NCI-H2081 treated with DMSO at 0.1 percent for 48 hours (cell line): ENCODE results near the gene TMPRSS2.

Source experiments
- DNase-seq: peaks from one replicate; lab custom pipeline; 2025; lab: John Stamatoyannopoulos, UW

TMPRSS2 gene

DNA sequence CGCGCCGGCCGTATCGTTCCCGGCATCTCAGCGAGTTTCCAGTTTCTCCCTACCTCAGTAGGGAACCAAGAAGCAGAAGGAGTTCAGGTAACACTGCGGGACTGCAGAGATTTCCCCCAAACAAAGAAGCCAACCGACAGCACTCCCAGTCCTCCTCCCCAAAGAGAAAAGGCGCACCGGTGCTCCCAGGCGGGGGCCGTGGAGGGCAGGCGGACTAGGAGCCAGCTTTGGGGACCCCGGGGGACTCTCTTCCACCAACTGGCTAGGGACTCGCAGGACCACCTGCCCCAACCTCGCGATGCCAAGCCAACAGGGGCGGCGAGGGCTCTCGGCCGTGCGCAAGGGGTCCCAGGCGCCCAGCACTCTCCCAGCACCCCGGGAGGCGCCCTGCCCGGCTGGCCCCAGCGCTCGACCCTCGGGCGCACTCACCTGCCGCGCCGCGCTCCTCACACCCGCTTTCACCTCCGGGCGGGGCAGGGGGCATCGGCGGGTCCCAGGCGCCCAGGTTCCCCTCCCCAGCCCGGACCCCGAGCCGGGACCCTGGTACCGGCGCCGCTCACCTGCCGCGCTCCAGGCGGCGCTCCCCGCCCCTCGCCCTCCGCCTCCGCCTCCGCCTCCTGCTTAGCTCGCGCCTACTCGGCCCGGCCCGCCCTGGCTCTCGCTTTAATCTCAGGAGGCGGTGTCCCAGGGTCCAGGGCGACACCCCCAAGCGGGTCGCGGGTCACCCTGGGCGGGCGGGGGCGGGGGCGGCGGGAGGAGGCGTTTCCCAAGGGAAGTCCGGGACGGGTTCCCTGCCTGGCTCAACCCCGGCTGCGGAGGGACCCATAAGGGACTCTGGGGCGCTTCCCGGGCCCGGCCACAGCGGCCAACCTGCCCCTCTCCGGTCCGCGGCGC is at the start of gene TMPRSS2:
Gene TMPRSS2 (minus strand): TSS at position 638 of the 894 bp plus-strand sequence. CDS start 10,025 bp downstream, outside the sequence.
- no peak for DNase-seq

- DNase-seq, result no peak
These were observed 47.1 kb upstream of the TMPRSS2 start for GRCh38 chr21:41555057-41555456.

DNA sequence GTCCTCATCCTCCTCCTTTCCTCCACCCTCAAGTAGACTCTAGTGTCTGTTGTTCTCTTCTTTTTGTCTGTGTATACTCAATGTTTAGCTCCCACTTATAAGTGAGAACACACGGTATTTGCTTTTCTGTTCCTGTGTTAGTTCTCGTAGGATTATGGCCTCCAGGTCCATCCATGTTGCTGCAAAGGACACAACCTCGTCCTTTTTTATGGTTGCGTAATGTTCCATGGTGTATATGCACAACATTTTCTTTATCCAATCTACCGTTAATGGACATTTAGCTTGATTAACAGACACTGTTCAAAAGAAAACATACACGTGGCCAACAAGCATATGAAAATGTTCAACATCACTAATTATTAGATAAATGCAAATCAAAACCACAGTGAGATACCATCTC is 44.3 kb upstream of the TMPRSS2 start:
- DNase-seq, result no peak

- DNase-seq, result no peak
These were observed 40.8 kb upstream of the TMPRSS2 start for GRCh38 chr21:41548781-41549180.

DNA sequence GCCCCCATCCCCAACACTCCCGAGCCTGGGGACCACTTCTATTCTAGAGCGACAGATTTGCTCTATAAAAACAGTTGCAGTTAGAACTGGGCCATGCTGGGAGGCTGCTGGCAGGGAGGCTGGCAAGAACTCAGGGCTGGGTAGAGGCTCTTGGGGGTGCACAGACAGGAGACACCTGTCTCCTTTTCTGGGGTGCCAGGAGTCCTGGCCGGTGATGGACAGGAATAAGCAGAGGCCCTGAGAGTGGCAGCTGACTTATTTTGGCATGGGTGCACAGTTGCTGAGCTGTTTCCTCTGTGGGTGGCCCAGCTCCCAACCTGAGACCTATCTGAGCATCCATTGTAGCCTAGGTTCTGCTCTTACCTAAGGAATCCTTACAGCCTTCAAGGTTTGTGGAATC is 39.2 kb upstream of the TMPRSS2 start:
- DNase-seq, result no peak

- no peak for DNase-seq
These were observed 37.8 kb upstream of the TMPRSS2 start for GRCh38 chr21:41545500-41546359.

DNA sequence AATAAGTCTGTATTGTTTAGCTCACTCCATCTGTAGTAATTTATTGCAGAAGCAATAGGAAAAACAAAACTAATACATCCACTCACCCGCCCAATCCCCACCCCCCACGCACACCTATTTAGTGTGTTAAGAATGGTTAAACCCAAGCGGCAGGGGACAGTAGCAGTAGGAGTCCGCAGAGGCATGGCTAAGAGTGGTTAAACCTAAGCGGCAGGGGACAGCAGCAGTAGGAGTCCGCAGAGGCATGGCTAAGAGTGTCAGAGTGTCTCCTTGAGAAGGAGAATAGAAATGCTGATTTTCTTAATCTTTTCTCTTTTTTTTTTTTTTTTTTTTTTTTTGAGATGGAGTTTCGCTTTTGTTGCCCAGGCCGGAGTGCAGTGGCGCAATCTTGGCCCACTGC is 34.8 kb upstream of the TMPRSS2 start:
- no peak for DNase-seq

DNA sequence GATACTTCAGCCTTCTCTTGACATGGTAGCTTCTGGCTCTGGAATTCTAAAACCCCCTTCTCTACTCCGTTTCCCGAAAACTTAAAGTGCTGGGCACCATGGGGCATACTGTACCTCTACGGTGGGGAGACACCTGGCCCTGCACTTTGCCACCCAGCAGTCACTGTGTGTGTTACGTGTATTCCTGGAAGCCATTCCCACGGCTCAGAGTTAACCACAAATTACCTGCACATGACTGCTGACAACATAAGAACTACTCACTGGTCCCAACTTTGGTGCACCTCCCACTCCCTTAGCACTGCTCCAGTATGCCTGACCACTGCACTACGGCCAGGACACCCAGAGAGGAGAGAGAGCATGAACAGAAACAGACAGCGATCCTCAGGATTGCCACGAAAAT is 29.4 kb upstream of the TMPRSS2 start:
- DNase-seq, result no peak

DNA sequence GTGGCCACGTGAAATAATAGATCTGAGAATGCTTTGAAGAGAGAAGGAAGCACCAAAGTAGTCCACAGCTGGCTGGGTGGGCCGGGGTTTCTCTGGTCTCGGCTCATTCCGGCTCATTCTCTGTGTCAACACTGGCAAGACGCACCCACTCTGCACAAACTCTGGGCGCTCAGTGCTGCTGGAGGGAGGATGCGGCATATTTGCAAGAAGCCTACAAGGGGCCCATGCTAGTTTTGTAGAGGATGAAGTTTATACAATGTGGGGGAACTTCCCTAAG is 28.8 kb upstream of the TMPRSS2 start:
- no peak for DNase-seq

GRCh38 chr21:41536076-41536826 is 28.3 kb upstream of the TMPRSS2 start:
- no peak for DNase-seq

- no peak for DNase-seq
These were observed 22.4 kb upstream of the TMPRSS2 start for GRCh38 chr21:41530366-41530765.

DNA sequence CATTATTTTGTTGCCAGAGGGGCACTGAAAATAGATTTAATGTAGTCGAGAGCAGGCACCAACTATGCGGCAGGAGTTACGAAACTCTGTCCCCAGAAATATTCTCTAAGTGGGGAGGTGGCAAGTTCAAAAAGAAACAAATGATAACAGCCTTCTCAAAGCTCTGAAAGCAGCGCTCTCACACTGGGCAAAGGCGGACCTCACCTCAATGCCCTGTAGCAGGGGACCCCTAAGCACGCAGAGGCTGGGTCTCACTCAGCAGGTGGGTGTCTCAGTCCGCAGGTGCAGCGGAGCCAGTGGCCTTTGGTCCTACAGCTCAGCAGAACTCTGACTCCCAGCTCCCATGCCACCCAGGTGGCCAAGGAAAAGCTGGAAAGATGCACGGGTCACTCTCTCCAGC is 21.8 kb upstream of the TMPRSS2 start:
- DNase-seq, result no peak

DNA sequence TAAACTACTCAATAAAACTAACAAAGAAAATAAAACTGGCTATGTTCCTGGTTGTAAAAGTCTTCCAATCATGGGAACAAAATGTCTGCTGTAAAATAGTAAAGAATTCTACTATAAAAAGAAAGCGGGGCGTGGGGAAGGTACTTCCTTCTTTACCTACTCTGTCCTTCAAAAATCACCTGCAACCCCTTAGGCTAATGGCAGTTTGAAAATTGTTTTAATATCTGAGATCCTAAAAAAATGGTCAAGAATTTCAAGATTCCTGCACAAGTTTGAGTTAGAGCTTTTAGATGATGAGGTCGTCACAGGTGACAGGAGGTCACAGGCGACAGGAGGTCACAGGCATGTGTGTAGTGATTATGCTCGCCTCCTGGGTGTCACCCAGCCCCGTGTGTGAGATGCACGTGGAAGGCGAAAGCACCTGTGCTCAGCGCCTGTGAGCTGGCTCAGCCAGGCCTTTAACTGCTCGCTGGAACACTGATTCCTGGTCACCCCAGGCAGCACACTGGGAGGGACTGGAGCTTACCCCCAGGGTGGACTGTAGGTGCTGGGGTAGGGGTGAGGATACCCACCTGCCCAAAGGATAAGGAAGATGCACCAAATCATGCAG is 18.6 kb upstream of the TMPRSS2 start:
- DNase-seq, result no peak

DNA sequence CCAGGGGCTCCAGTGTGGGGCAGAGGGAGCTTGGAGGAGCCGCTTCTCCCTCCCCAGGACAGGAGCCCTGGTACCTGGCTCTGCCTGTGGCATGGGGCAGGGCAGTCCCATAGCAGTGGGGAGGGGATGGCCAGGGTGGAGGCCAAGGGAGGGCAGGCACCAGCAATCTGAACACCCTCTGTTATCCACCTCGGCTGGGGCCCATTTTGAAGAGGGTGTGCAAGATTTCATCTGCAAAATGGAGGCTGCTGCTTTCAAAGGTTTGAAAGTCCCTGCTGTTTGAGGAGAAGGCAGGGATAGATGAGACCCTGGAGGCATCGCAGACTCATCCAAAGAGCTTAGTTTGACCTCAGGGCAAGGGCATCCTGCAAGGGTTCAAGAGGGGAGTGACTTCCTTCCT is 15.2 kb upstream of the TMPRSS2 start:
- DNase-seq, result no peak

DNA sequence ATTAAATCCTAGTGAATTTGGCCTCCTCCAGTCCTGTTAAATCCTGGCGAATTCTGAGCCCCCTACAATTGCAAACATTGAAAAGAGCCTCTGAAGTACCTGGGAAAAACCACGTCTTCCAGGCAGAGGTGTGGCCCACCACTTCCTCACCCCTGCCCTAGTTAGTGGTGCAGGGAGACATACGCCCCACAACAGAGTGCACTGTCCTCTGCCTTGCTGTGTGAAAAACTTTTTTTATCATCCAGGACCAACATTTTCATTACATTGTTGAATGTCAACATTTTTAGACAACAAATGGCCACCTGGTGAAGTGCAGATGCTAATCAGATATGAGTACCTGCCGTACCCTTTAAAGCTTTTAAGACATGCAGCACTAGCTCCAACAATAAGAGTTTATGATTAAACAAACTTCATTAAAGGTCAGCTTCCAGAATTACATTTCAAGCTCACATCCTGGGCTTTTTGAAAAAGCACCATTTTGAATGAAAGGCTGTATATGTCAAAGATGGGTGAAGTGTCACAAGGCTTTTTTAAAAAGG is 13.6 kb upstream of the TMPRSS2 start:
- DNase-seq, result no peak

DNA sequence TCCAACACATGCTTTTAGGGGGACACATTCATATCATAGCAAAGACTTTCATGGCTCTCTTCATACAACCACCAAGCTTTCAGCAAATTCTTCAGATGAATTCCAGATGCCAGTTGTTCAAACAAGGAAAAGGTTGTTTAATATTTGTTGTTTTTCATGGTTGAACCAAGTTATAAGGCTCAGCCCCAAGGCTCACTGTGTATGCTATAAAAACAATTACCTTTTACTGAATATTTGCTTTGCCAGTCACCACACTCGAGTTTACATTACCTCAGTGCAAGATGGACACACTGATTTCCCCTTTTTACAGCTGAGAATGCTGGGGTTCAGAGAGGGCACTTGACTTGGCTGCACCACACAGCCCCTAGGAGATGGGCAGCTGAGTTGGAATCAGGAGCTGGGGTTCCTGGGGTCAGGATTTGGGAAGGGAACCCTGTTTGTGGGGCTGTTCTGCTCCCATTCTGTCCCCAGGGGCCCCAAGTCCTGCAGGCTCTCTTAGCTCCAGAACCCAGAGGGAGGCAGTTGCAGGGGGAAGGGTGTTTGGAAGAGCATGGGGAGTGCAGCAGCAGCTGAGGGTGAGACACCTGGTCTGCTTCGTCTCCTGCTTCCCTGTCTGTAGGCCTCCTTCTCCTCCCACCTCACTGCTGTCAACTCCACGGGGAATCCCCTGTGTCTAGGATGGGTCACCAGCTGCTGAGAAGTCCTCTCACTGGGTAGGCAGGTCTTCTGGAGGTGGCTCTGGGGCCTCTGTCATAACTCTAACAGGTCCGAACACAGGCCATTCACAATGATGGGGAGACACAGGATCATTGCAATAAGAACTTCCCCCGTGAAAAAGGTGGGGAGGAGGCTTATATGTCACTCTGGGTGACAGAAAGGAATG is 12.8 kb upstream of the TMPRSS2 start:
- no peak for DNase-seq

GRCh38 chr21:41519806-41520559 is 12.0 kb upstream of the TMPRSS2 start:
- no peak for DNase-seq

DNA sequence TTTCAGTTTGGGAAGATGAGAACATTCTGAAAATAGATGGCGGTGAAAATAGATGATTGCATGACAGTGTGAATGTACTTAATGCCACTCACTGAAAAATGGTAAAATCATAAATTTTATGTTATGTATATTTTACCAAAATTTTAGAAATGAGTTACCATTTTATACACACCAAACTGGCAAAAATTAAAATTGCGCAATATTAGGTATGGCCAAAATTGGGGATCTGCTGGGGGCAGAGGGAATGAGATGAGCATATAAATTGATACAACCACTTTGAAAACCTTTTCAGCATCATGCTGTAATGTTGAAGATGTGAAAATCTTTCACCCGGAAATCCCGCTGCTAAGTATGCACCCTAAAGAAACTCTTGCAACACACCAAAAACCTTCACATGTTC is 10.8 kb upstream of the TMPRSS2 start:
- no peak for DNase-seq

DNA sequence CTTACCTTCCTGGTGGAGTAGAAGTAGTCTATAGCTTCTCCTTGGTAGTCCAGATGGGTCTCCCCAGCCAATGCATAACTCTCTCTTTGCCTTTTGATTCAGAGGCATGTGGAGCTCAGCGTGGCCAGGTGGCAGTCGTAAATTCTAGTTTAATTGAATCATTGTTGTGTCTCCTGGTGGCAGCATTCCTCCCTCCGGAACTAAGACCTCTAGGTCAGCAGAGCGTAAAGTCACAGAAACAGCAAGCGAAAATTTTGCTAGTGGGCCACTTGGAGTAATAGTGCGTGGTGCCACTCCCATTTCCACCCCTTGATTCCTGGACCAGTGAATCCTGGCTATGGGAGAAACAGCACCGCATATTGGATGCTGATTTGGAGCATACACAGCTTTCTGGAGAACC is 3.9 kb upstream of the TMPRSS2 start:
- DNase-seq, result no peak

DNA sequence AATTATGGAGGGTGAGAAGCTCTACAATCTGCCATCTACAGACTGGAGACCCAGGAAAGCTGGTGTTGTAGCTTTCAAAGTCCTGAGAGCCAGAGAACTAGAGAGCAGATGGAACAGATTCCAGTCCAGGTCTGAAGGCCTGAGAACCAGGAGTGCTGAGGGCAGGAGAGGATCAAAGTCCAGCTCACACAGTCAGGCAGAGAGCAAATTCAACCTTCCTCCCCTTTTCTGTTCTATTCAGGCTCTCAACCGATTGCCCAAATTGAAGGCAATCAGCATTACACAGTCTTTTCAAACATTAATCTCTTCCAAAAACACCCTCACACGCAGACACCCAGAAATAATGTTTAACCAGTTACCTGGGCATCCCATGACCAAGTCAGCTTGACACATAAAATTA is 2.5 kb upstream of the TMPRSS2 start:
- DNase-seq, result no peak
